Uterus (tissue), 4 donors: ENCODE results near the gene PCGF5. TPM values are rescaled to one million over a fixed set of nuclear protein-coding genes. Genes with fewer than 3 reads are reported as not detected.

Experiments
- DNase-seq, 2 donors: peaks; one replicate each; pipeline ENCODE4 v3.0.0-alpha.2; 2019 to 2020
- H3K27ac ChIP-seq, 2 donors: fragments of 200-600 bp; sonication (generic); 1 replicate in 1 of 2; 2 replicates in 1 of 2; pipeline ENCODE4 v1.5.1; 2016 to 2018
- H3K27me3 ChIP-seq, 2 donors: fragments of 200-600 bp; sonication (generic); one replicate each; pipeline ENCODE4 v1.5.1; 2018 to 2019; ENCODE audit warnings: control low read depth in 1 of 2
- H3K36me3 ChIP-seq, 2 donors: fragments of 200-600 bp; sonication (generic); one replicate each; pipeline ENCODE4 v1.5.1; 2019; ENCODE audit warnings: control low read depth in 1 of 2
- H3K4me1 ChIP-seq, 2 donors: fragments of 200-600 bp; sonication (generic); one replicate each; pipeline ENCODE4 v1.5.1; 2018 to 2019; ENCODE audit warnings: control low read depth in 1 of 2
- H3K4me3 ChIP-seq, 2 donors: fragments of 200-600 bp; sonication (generic); 1 replicate in 1 of 2; 2 replicates in 1 of 2; pipeline ENCODE4 v1.5.1; 2018 to 2019; ENCODE audit warnings: mild to moderate bottlenecking in 1 of 2
- H3K9me3 ChIP-seq, 2 donors: fragments of 200-600 bp; sonication (generic); one replicate each; pipeline ENCODE4 v1.5.1; 2019; ENCODE audit warnings: control low read depth in 1 of 2
- CTCF ChIP-seq, 4 experiments: fragments of 200-600 bp in 2 of 4; fragments of 450-650 bp in 2 of 4; sonication (generic) in 2 of 4; IDR thresholded peaks; one replicate each; pipeline ENCODE4 v1.5.1; 2016 to 2019; ENCODE audit warnings: antibody characterized with exemption in 4 of 4, mild to moderate bottlenecking in 2 of 4, moderate library complexity in 1 of 4
- POLR2A ChIP-seq, 2 donors: fragments of 450-650 bp; IDR thresholded peaks; one replicate each; pipeline ENCODE4 v1.6.1; 2016; ENCODE audit warnings: antibody characterized with exemption in 2 of 2, mild to moderate bottlenecking in 1 of 2, moderate library complexity in 1 of 2
- intact Hi-C: fragments of 100-400 bp; cut with DNase I; formaldehyde crosslinking; loops from one replicate; pipeline ENCODE4 v1.15.1; 2023; ENCODE audit warnings: low total_unique reads
- total RNA-seq, 4 donors: library from RNA; depleted of rRNA in 3 of 4; stranded (reverse); fragments of >200 nt in 3 of 4; gene quantifications; one replicate each; pipeline versions ENCODE4 v1.1.0 to v1.2.4, GENCODE V29; 2014 to 2023
- donor health status: DM: yes; HTN: yes; CAD: no.

The PCGF5 gene
- total RNA-seq, 4 donors from 2014 or later = 10.8 to 60.4 (median 37.2) TPM

DNA sequence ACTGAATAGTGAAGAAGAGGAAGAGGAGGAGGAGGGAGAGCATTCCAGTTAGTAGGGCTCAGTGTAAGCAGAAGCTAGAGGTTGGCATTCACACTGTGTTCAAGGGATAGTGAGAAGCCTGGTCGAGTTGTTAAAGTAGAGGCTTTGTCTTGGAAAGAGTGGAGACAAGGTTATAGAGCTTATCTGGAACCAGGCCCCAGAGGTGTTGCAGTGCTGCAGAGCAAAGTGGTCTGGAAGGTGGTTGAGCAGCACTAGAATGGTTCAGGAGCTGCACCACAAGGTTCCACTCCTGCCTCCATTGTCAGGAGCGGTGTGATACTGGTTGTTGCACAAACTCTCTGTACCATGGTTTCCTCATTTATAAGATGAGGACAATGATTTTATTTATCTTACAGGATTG is 8.8 kb upstream of the PCGF5 start:
- Histone ChIP-seq H3K4me3 (no peak overlapping the region), H3K27ac (no peak overlapping the region), H3K9me3 (no peaks in the 10 kb centered on the region), H3K27me3 (no peaks in the 10 kb centered on the region), H3K4me1 (no peaks in the 10 kb centered on the region), H3K36me3 (no peaks in the 10 kb centered on the region)
- no peak for DNase-seq
- intact Hi-C loops = no loop called here
- TF ChIP-seq POLR2A (IDR thresholded peaks at IDR 0.05) (no peak), CTCF (IDR thresholded peaks at IDR 0.05) (no peak)

- TF ChIP-seq CTCF (IDR thresholded peaks at IDR 0.05) (no peak), POLR2A (IDR thresholded peaks at IDR 0.05) (no peak)
- no peak overlapping the region for H3K27ac ChIP-seq
- H3K27me3 ChIP-seq = no peaks in the 10 kb centered on the region
- DNase-seq = no peak
- no peaks in the 10 kb centered on the region for H3K9me3 ChIP-seq
- intact Hi-C loops = no loop called here
- H3K4me3 ChIP-seq = no peak overlapping the region
- no peaks in the 10 kb centered on the region for H3K36me3 ChIP-seq
- H3K4me1 ChIP-seq = no peaks in the 10 kb centered on the region
These were observed 5.6 kb upstream of the PCGF5 start for GRCh38 chr10:91214911-91215310.

GRCh38 chr10:91215384-91215783 is 5.1 kb upstream of the PCGF5 start:
- Histone ChIP-seq H3K27ac (no peak overlapping the region), H3K4me1 (no peaks in the 10 kb centered on the region), H3K27me3 (no peaks in the 10 kb centered on the region), H3K36me3 (no peaks in the 10 kb centered on the region), H3K9me3 (no peaks in the 10 kb centered on the region), H3K4me3 (no peak overlapping the region)
- intact Hi-C loops = no loop called here
- DNase-seq = no peak
- TF ChIP-seq POLR2A (IDR thresholded peaks at IDR 0.05) (no peak), CTCF (IDR thresholded peaks at IDR 0.05) (no peak)

- Histone ChIP-seq H3K27ac (peak overlapping the region; percentile 44 to 97), H3K27me3 (no peaks in the 10 kb centered on the region), H3K36me3 (no peaks in the 10 kb centered on the region), H3K4me3 (peak overlapping the region in 1 of 2 donors; percentile 99), H3K4me1 (no peaks in the 10 kb centered on the region), H3K9me3 (no peaks in the 10 kb centered on the region)
- TF ChIP-seq POLR2A (IDR thresholded peaks at IDR 0.05) = no peak
- no peak for TF ChIP-seq CTCF (IDR thresholded peaks at IDR 0.05)
- no peak for DNase-seq
- intact Hi-C loops = no loop called here
These were observed 881 bp upstream of the PCGF5 start for GRCh38 chr10:91219371-91220193.

- TF ChIP-seq POLR2A (IDR thresholded peaks at IDR 0.05) (no peak), CTCF (IDR thresholded peaks at IDR 0.05) (no peak)
- Histone ChIP-seq H3K27ac (peak overlapping the region; percentile 92 to 97), H3K9me3 (no peaks in the 10 kb centered on the region), H3K27me3 (no peaks in the 10 kb centered on the region), H3K4me3 (peak overlapping the region; percentile 62 to 99), H3K36me3 (no peaks in the 10 kb centered on the region), H3K4me1 (no peaks in the 10 kb centered on the region)
- intact Hi-C loops = no loop called here
- peak in 1 of 2 donors; percentile 23 for DNase-seq
These were observed 652 bp downstream of the PCGF5 start for GRCh38 chr10:91220954-91221675.
